GM21528 (cell line): Measurements from ENCODE around the gene DLX2.
"Not testable (repeated sequence)": the region's sequence is repeated elsewhere in the genome, so short reads cannot be mapped to it uniquely, and the experiment has no call there.

ENCODE experiments used
- ATAC-seq: cut with Tn5 transposase; IDR thresholded peaks from one replicate; pipeline ENCODE4 v1.9.1; 2021; ENCODE audit warnings: mild to moderate bottlenecking, moderate library complexity; ENCODE audit not compliant: unreplicated experiment, low FRiP score

Gene DLX2

DNA sequence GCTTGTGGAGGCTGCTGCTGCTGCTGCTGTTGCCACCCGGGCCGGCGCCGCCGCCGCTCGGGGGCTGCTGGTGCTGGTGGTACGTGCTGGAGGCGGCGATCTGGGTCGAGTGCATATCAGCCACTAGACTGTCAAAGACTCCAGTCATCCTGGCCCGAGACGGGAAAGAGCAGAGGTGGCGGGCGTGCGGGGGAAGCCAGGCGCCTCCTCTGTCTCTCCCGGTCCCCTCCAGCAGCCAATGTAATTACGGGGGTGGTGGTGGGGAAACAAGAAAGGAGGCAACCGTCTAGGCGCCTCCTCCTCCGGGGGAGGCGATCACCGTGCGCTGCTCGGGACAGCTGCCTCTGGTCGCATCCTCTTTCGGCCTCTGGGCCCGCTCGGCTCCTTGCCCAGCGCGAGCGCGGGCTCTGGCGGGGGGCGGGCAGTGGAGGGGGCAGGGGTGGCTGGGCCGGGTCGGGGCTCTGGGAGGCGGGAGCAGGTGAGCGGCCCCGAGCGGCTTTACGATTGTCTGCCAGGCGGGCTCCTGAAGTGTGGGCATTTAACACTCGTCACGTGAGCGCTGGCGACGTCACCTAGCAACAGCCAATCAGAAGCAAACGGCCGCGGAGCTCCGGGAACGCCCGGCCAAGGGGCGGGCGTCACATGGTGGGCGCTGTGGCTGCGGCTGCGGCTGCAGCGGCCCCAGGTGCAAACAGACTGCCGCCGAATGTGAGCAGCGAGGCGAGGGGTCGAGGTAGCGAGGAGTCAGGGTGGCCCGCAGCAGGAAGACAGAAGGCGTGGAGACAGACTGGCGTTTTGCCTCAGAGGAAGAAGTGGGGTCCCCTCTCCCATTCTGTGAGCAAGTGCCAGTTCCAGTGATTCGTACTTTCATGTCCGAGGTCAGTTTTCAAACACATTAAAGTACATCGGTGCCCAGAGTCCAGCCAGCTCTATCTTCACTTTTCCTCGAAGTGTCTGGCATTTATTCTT is at the start of gene DLX2:
Gene DLX2, minus strand, starts transcription at position 510 of the 969 bp plus-strand sequence. Its CDS starts 362 bp downstream, at position 148.
- ATAC-seq = peak; percentile 71

- no peak for ATAC-seq
Observed at GRCh38 chr2:172147944-172148650, 45.4 kb upstream of the DLX2 start.

DNA sequence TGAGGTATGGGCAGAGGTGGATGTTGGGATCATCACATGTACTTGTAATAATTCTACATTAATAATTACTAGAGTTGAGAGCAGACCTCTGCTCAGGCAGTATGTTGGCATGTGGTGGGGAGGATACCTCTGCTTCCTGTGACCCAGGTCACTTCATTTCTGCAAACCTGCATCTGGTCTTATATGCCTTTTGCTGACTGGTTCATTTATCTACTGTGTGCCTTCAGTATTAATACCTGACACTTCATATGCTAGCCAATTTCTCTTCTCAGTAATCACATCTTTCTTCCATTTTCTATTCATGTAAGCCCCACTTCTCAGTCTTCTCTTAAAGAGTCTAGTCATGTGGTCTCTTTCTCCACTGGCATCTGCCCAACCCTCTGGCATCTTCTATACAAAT is 41.1 kb upstream of the DLX2 start:
- no peak for ATAC-seq

DNA sequence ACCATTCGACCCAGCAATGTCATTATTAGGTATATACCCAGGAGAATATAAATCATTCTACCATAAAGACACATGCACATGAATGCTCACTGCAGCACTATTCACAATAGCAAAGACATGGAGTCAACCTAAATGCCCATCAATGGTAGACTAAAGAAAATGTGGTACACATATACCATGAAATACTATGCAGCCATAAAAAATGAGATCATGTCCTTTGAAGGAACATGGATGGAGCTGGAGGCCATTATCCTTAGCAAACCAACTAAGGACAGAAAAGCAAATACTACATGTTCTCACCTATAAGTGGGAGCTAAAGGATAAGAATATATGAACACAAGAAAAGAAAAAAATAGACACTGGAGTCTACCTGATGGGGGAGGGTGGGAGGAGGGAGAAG is 36.0 kb upstream of the DLX2 start:
- ATAC-seq = not testable (repeated sequence)

GRCh38 chr2:172137943-172138342 is 35.2 kb upstream of the DLX2 start:
- no peak for ATAC-seq

- no peak for ATAC-seq
Observed at GRCh38 chr2:172137109-172137508, 34.4 kb upstream of the DLX2 start.

DNA sequence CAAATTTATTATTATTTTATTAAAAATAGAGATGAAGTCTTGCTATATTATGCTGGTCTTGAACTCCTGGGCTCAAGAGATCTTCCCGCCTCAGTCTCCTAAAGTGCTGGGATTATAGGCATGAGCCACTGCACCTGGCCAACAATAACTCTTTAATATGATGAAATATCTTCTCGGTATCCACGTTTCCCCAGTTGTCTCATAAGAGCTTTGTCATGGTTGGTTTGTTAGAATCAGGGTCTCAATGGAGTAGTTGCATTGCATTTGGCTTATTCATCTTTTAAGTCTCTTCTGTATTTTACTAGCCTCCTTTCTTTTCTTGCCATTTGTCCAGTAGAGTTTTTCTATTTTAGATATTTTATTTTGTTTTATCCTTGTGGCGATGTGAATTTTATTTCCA is 32.7 kb upstream of the DLX2 start:
- ATAC-seq = no peak

GRCh38 chr2:172134270-172134669 is 31.6 kb upstream of the DLX2 start:
- no peak for ATAC-seq

DNA sequence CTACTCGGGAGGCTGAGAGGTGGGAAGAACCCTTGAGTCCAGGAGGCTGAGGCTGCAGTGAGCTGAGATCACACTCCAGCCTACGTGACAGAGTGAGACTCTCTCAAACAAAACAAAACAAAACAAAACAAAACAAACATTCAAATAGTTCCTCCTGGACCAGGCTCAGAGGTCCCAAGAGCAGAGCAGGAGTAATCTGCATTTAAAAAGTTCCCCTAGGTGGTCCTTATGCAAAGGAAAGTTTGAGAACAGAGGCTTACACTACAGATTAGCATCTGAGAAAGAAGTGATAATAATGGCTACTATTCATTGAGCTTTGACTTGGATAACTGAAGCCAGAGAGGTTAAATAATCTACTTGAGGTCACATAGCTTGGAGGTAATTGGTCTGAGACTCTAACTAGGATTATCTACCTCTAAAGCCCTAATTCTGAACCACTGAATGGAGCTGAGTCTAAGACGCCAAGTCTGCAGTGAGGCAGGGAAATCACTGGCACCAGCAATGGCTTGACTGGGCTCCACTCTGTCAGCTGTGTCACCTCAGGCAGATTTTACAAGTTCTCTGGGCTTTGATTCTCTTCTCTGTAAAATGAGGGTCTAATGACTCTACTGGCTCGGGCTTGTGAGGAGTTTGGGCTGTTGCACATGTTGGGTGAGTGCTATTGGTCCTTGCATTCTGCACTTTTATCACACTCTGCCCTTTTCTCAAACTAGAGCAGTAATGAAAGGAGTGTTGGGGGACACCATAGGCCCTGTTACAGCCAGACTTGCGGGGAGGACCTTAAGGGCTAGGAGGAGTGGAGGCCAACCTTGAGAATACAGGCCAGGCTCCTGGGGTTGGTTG is 29.2 kb upstream of the DLX2 start:
- ATAC-seq = no peak

- no peak for ATAC-seq
Observed at GRCh38 chr2:172129404-172129803, 26.7 kb upstream of the DLX2 start.

GRCh38 chr2:172128484-172128883 is 25.8 kb upstream of the DLX2 start:
- no peak for ATAC-seq

DNA sequence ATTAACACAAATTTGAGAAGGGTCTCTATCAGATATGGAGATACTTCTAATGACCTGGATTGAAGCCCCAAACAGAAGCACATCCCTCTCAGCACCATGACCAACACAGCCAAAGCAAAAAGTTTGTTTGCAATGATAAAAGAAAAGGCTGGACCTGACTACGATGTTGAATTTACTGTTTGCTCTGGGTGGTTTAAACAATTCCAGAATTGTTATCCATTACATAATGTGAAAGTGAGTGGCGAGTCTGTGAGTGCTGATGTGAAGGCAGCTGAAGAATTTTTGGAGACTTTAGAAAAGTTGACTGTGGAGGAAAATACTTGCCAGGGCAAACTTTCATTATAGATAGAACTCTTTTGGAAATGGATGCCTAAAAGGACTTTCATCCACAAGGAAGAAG is 17.4 kb upstream of the DLX2 start:
- ATAC-seq = no peak

- ATAC-seq = no peak
Observed at GRCh38 chr2:172119089-172119488, 16.4 kb upstream of the DLX2 start.

DNA sequence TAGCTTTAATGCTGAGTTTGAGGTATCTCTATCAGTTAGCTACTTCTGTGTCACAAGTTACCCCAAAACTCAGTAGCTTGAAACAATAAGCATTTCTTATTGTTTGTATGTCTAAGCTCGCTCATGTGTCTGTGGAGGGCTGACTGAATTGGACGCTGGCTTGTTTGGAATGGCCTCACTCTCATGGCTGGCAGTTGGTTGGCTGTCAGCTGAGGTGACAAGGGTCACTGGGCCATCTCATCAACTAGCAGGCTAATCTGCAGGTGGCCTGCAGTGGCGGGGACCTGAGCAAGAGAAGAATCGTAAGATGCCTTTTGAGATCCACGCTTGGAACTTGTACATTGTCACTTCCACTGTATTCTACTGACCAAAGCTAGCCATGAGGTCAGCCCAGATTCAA is 13.4 kb upstream of the DLX2 start:
- ATAC-seq = no peak

DNA sequence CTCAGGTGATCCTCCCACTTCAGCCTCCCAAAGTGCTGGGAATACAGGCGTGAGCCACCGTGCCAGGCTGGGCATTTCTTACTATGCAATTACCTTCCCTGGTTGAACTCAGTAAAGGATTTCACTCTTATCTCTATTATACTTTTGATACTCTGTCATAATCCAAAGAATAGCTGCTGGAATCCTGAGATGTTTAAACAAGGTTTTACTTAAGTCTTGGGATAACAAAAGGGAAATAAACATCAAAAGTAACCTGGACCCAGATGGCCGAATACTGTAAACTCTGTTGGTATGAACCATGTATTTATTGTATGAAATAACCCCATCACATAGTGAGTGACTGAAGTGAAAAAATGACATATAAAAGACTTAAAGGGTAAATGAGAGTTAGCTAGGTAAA is 11.9 kb upstream of the DLX2 start:
- ATAC-seq = no peak

DNA sequence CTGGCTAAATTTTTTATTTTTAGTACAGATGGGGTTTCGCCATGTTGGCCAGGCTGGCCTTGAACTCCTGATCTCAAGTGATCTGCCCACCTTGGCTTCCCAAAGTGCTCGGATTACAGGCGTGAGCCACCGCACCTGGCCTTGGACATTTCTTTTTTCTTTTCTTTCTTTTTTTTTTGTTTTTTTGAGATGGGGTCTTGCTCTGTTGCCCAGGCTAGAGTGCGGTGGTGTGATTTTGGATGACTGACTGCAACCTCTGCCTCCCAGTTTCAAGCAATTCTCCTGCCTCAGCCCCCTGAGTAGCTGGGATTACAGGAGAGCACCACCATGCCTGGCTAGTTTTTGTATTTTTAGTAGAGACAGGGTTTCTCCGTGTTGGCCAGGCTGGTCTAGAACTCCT is 11.5 kb upstream of the DLX2 start:
- not testable (repeated sequence) for ATAC-seq

DNA sequence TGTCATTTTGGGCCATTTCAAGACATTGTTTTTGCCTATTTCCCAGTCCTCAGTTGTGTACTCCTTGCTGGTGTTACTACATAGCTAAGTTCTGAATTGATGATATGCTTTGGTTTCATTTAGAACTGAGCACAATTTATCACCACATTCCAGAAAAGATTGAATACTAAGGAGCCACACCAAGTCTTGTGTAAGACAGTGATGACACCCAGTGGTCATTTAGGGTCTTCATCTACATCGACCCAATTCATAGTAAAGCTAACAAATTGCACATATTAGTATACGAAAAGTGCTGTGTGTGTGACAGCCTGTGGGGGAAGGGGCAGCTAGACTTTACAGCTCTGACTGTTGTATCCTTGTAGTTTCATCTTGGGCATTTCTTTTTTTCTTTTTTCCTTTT is 10.9 kb upstream of the DLX2 start:
- ATAC-seq = no peak

DNA sequence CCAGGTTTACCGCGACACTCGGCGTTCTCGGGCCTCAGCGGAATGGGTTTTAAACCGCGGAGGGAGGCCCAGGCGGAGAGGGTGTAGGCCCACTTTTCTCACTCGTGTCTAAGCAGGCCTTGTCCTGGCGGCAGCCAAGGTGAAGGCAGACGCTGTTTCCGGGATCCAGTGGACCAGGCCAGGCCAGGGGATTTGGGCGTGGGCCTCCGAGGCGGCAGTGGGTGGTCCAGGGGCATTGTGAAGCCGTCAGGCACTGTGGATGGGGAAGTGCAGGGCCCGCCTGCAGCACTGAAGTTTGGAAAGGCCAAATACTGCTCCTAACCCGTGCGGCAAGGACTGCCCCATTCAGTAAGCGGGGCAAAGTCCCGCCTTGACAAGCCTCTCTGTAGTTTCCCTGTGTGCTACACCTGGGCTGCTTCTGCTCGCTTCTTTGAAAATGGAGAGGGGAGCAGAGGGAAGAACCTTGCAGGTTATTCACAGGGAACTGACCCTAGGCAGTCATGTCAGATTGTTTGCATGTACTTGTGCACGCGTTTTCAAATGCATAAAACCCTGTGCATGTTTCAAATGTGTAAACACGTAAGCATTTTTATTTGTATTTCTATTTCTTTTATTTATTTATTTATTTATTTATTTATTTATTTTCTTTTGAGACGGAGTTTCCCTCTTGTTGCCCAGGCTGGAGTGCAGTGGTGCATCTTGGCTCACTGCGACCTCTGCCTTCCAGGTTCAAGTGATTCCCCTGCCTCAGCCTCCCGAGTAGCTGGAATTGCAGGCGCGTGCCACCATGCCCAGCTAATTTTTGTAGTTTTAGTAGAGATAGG is 7.5 kb upstream of the DLX2 start:
- no peak for ATAC-seq

DNA sequence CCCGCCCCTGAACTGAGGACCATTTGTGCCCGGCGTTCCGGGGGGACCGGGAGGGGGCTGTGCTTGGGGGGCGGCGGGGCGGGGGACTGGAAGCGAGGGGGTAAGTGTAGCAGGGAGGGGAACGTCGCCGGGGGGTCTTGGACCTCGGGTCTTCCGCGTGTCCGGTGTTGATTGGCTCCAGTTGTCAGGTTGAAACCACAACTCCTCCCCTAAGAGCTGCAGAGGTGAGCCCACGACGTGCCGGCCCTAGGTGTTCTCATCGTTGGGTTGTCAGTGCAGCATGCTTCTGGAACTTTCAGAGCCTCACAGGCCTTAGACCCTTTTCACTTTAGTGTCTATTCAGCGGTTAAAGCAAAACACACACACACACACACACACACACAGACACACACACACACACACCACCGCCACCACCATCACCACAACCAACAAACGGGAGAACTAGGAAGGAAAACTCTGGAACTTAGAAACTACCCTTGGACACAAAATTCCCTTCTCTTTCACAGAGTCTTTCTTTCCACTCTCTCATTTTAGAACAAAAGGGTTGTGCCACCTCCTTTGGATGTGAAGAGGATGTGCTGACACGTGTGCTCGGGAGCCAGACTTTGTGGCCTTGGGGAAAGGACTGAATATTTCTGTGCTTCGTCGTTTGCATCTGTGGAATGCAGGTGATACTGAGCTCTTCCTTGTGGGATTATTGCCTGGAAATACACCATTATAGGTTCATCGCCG is 6.7 kb upstream of the DLX2 start:
- ATAC-seq = no peak
